Liver (tissue), 3 donors: ENCODE measurements around the gene TNS3.

ENCODE experiments used
- CTCF ChIP-seq: fragments of 150-350 bp; IDR thresholded peaks from 2 replicates; pipeline ENCODE4 v1.5.1; 2017; ENCODE audit warnings: improper control_type of control experiment, low read depth, low read length; ENCODE audit not compliant: missing input control
- EGR1 ChIP-seq, 2 donors: IDR thresholded peaks; 2 replicates each; pipeline ENCODE4 v1.6.1; 2016 to 2018; ENCODE audit warnings: antibody characterized with exemption in 2 of 2, low read depth in 2 of 2
- RAD21 ChIP-seq, 2 donors: IDR thresholded peaks; 2 replicates each; pipeline ENCODE4 v1.6.1; 2016; ENCODE audit warnings: antibody characterized with exemption in 2 of 2, mild to moderate bottlenecking in 2 of 2
- donor health status: healthy.
- donor health status: healthy.

DNA sequence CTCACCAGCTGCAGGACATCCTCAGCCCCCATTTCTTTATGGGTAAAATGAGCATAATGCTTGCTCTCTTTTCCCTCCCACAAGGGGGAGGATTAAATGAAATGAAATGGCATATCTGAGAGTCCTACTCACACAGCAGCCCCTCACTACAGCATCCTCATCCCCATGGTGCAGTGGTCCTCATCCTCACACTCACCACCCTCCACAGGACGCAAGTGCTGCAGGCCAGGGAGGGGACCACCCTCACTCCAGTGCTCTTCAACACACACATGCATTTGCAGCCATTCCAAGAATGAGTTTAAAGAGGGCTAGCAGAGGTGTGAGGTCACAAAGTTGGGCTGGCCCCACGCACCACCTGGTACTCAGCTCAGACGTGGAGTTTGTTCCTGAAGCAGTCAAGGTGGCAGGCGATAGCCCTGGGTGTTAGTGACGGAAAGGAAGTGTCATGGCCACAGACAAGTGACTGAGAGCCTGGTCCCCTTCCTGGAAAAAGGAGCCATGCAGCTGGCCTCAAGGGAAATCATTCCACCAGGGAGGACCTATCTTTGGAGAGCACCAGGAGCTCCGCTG lies 234.0 kb downstream of the TNS3 start:
- TF ChIP-seq RAD21 (IDR thresholded peaks at IDR 0.05) (no peak), CTCF (no peak), EGR1 (IDR thresholded peaks at IDR 0.05; ENCODE audit: low read depth in 2 of 2) (no peak)
